Measurements from ENCODE around the gene CEP290. TPM values are rescaled to one million over a fixed set of nuclear protein-coding genes. Genes with fewer than 3 reads are reported as not detected.
"Not testable (repeated sequence)": the region's sequence is repeated elsewhere in the genome, so short reads cannot be mapped to it uniquely, and the experiment has no call there.

CEP290 gene
- polyA plus RNA-seq, 1 donor = 16.4 TPM

- Histone ChIP-seq H3K4me3 (ENCODE audit: low read length) (no peak overlapping the region), H3K27me3 (ENCODE audit: control insufficient read depth, insufficient read depth, low read length) (no peaks in the 10 kb centered on the region), H3K9me3 (ENCODE audit: control insufficient read depth, low read depth, low read length) (no peaks in the 10 kb centered on the region), H3K36me3 (ENCODE audit: control insufficient read depth, insufficient read depth, low read length) (peaks cover under 1% of the 10 kb centered on the region), H3K4me1 (ENCODE audit: control insufficient read depth, insufficient read depth, low read length) (peaks cover 12% of the 10 kb centered on the region), H3K27ac (ENCODE audit: low read length) (peak overlapping the region; percentile 51)
- peak in 1 of 2 donors; percentile 76 for DNase-seq
- WGBS (ENCODE audit: insufficient coverage, low lambda C conversion rate) = 40% methylated on average over 1 of the region's 3 CpGs
These were observed 2.9 kb upstream of the CEP290 start for GRCh38 chr12:88144546-88145468.

GRCh38 chr12:88144037-88144436 is 2.1 kb upstream of the CEP290 start:
- WGBS (ENCODE audit: insufficient coverage, low lambda C conversion rate) = 95% methylated on average over 2 of the region's 5 CpGs

GRCh38 chr12:88142610-88142991 is 713 bp upstream of the CEP290 start:
- no peaks in the 10 kb centered on the region for H3K9me3 ChIP-seq (ENCODE audit: control insufficient read depth, low read depth, low read length)
- H3K4me1 ChIP-seq (ENCODE audit: control insufficient read depth, insufficient read depth, low read length) = peaks cover 12% of the 10 kb centered on the region
- WGBS (ENCODE audit: insufficient coverage, low lambda C conversion rate) = no CpG with 5 or more reads among the region's 18 CpGs
- H3K27me3 ChIP-seq (ENCODE audit: control insufficient read depth, insufficient read depth, low read length) = no peaks in the 10 kb centered on the region
- no peak for DNase-seq
- peak overlapping the region; percentile 81 for H3K27ac ChIP-seq (ENCODE audit: low read length)
- peak overlapping the region; percentile 81 for H3K4me3 ChIP-seq (ENCODE audit: low read length)
- H3K36me3 ChIP-seq (ENCODE audit: control insufficient read depth, insufficient read depth, low read length) = peaks cover 3% of the 10 kb centered on the region

More at GRCh38 chr12:88144037-88144436, 2.1 kb upstream of the CEP290 start:
- Histone ChIP-seq H3K4me3 (ENCODE audit: low read length) (no peak overlapping the region), H3K9me3 (ENCODE audit: control insufficient read depth, low read depth, low read length) (no peaks in the 10 kb centered on the region), H3K27ac (ENCODE audit: low read length) (no peak overlapping the region), H3K27me3 (ENCODE audit: control insufficient read depth, insufficient read depth, low read length) (no peaks in the 10 kb centered on the region), H3K4me1 (ENCODE audit: control insufficient read depth, insufficient read depth, low read length) (peaks cover 12% of the 10 kb centered on the region), H3K36me3 (ENCODE audit: control insufficient read depth, insufficient read depth, low read length) (peaks cover 3% of the 10 kb centered on the region)
- no peak for DNase-seq

- H3K27me3 ChIP-seq (ENCODE audit: control insufficient read depth, insufficient read depth, low read length) = no peaks in the 10 kb centered on the region
- DNase-seq = no peak
- WGBS (ENCODE audit: insufficient coverage, low lambda C conversion rate) = 15% methylated on average over 3 of the region's 13 CpGs
These were observed 489 bp downstream of the CEP290 start for GRCh38 chr12:88141425-88141773.

GRCh38 chr12:88139711-88140110 is 2.2 kb downstream of the CEP290 start:
- not testable (repeated sequence) for H3K27me3 ChIP-seq (ENCODE audit: control insufficient read depth, insufficient read depth, low read length); H3K4me1 ChIP-seq (ENCODE audit: control insufficient read depth, insufficient read depth, low read length); DNase-seq; H3K4me3 ChIP-seq (ENCODE audit: low read length); H3K9me3 ChIP-seq (ENCODE audit: control insufficient read depth, low read depth, low read length); H3K36me3 ChIP-seq (ENCODE audit: control insufficient read depth, insufficient read depth, low read length); H3K27ac ChIP-seq (ENCODE audit: low read length)
- WGBS (ENCODE audit: insufficient coverage, low lambda C conversion rate) = 100% methylated on average over 1 of the region's 4 CpGs

More at GRCh38 chr12:88141425-88141773, 489 bp downstream of the CEP290 start:
- Histone ChIP-seq H3K9me3 (ENCODE audit: control insufficient read depth, low read depth, low read length) (no peaks in the 10 kb centered on the region), H3K4me3 (ENCODE audit: low read length) (peak overlapping the region; percentile 81), H3K4me1 (ENCODE audit: control insufficient read depth, insufficient read depth, low read length) (peaks cover 12% of the 10 kb centered on the region), H3K27ac (ENCODE audit: low read length) (peak overlapping the region; percentile 76), H3K36me3 (ENCODE audit: control insufficient read depth, insufficient read depth, low read length) (peaks cover 8% of the 10 kb centered on the region)

- no CpG with 5 or more reads among the region's 2 CpGs for WGBS (ENCODE audit: insufficient coverage, low lambda C conversion rate)
These were observed 8.7 kb downstream of the CEP290 start for GRCh38 chr12:88133181-88133580.

GRCh38 chr12:88132392-88132791 is 9.5 kb downstream of the CEP290 start:
- H3K9me3 ChIP-seq (ENCODE audit: control insufficient read depth, low read depth, low read length) = no peaks in the 10 kb centered on the region
- no peaks in the 10 kb centered on the region for H3K4me1 ChIP-seq (ENCODE audit: control insufficient read depth, insufficient read depth, low read length)
- H3K27ac ChIP-seq (ENCODE audit: low read length) = no peak overlapping the region
- H3K36me3 ChIP-seq (ENCODE audit: control insufficient read depth, insufficient read depth, low read length) = peaks cover 11% of the 10 kb centered on the region
- H3K27me3 ChIP-seq (ENCODE audit: control insufficient read depth, insufficient read depth, low read length) = no peaks in the 10 kb centered on the region
- peak in 1 of 2 donors; percentile 11 for DNase-seq
- H3K4me3 ChIP-seq (ENCODE audit: low read length) = no peak overlapping the region

More at GRCh38 chr12:88133181-88133580, 8.7 kb downstream of the CEP290 start:
- not testable (repeated sequence) for H3K36me3 ChIP-seq (ENCODE audit: control insufficient read depth, insufficient read depth, low read length); DNase-seq; H3K27ac ChIP-seq (ENCODE audit: low read length); H3K9me3 ChIP-seq (ENCODE audit: control insufficient read depth, low read depth, low read length); H3K4me1 ChIP-seq (ENCODE audit: control insufficient read depth, insufficient read depth, low read length); H3K27me3 ChIP-seq (ENCODE audit: control insufficient read depth, insufficient read depth, low read length); H3K4me3 ChIP-seq (ENCODE audit: low read length)

GRCh38 chr12:88127855-88128254 is 14.0 kb downstream of the CEP290 start:
- no peaks in the 10 kb centered on the region for H3K9me3 ChIP-seq (ENCODE audit: control insufficient read depth, low read depth, low read length)
- no peak overlapping the region for H3K27ac ChIP-seq (ENCODE audit: low read length)
- DNase-seq = no peak
- H3K4me1 ChIP-seq (ENCODE audit: control insufficient read depth, insufficient read depth, low read length) = no peaks in the 10 kb centered on the region
- no peak overlapping the region for H3K4me3 ChIP-seq (ENCODE audit: low read length)
- H3K36me3 ChIP-seq (ENCODE audit: control insufficient read depth, insufficient read depth, low read length) = peaks cover 19% of the 10 kb centered on the region
- H3K27me3 ChIP-seq (ENCODE audit: control insufficient read depth, insufficient read depth, low read length) = no peaks in the 10 kb centered on the region
- no CpG with 5 or more reads among the region's 3 CpGs for WGBS (ENCODE audit: insufficient coverage, low lambda C conversion rate)

- H3K4me3 ChIP-seq (ENCODE audit: low read length) = no peak overlapping the region
- H3K4me1 ChIP-seq (ENCODE audit: control insufficient read depth, insufficient read depth, low read length) = no peaks in the 10 kb centered on the region
- H3K36me3 ChIP-seq (ENCODE audit: control insufficient read depth, insufficient read depth, low read length) = peaks cover 19% of the 10 kb centered on the region
- no peak overlapping the region for H3K27ac ChIP-seq (ENCODE audit: low read length)
- H3K9me3 ChIP-seq (ENCODE audit: control insufficient read depth, low read depth, low read length) = no peaks in the 10 kb centered on the region
- DNase-seq = no peak
- H3K27me3 ChIP-seq (ENCODE audit: control insufficient read depth, insufficient read depth, low read length) = no peaks in the 10 kb centered on the region
- no CpG with 5 or more reads among the region's 3 CpGs for WGBS (ENCODE audit: insufficient coverage, low lambda C conversion rate)
These were observed 14.8 kb downstream of the CEP290 start for GRCh38 chr12:88127099-88127498.

GRCh38 chr12:88122666-88123065 is 19.2 kb downstream of the CEP290 start:
- Histone ChIP-seq H3K27ac (ENCODE audit: low read length) (no peak overlapping the region), H3K27me3 (ENCODE audit: control insufficient read depth, insufficient read depth, low read length) (no peaks in the 10 kb centered on the region), H3K9me3 (ENCODE audit: control insufficient read depth, low read depth, low read length) (no peaks in the 10 kb centered on the region), H3K4me1 (ENCODE audit: control insufficient read depth, insufficient read depth, low read length) (no peaks in the 10 kb centered on the region), H3K36me3 (ENCODE audit: control insufficient read depth, insufficient read depth, low read length) (peaks cover 28% of the 10 kb centered on the region), H3K4me3 (ENCODE audit: low read length) (no peak overlapping the region)
- no peak for DNase-seq
- WGBS (ENCODE audit: insufficient coverage, low lambda C conversion rate) = 63% methylated on average over 4 of the region's 4 CpGs

- Histone ChIP-seq H3K27me3 (ENCODE audit: control insufficient read depth, insufficient read depth, low read length) (no peaks in the 10 kb centered on the region), H3K27ac (ENCODE audit: low read length) (no peak overlapping the region), H3K9me3 (ENCODE audit: control insufficient read depth, low read depth, low read length) (no peaks in the 10 kb centered on the region), H3K4me3 (ENCODE audit: low read length) (no peak overlapping the region), H3K36me3 (ENCODE audit: control insufficient read depth, insufficient read depth, low read length) (peaks cover 24% of the 10 kb centered on the region), H3K4me1 (ENCODE audit: control insufficient read depth, insufficient read depth, low read length) (no peaks in the 10 kb centered on the region)
- peak in 1 of 2 donors; percentile 18 for DNase-seq
- 10% methylated on average over 2 of the region's 3 CpGs for WGBS (ENCODE audit: insufficient coverage, low lambda C conversion rate)
These were observed 28.0 kb downstream of the CEP290 start for GRCh38 chr12:88113871-88114270.

Measured in large intestine (tissue), 3 donors.